Gastrocnemius medialis (tissue), 4 donors: Measurements from ENCODE around the gene NCK2.

Source experiments
- POLR2A ChIP-seq, 2 donors: fragments of 450-650 bp; IDR thresholded peaks; one replicate each; pipeline ENCODE4 v1.6.1; 2017; ENCODE audit warnings: antibody characterized with exemption in 2 of 2, mild to moderate bottlenecking in 2 of 2, moderate library complexity in 2 of 2
- TF ChIP-seq, protein P1 (sequence below), 5 experiments: fragments of 450-650 bp in 3 of 5; fragments of 200-600 bp in 2 of 5; sonication (generic) in 2 of 5; IDR thresholded peaks in 4 of 5; conservative IDR thresholded peaks in 1 of 5; 1 replicate in 4 of 5; 2 replicates in 1 of 5; pipeline ENCODE4 v1.5.1; 2016 to 2019; ENCODE audit warnings: antibody characterized with exemption in 5 of 5, mild to moderate bottlenecking in 3 of 5, moderate library complexity in 3 of 5

DNA sequence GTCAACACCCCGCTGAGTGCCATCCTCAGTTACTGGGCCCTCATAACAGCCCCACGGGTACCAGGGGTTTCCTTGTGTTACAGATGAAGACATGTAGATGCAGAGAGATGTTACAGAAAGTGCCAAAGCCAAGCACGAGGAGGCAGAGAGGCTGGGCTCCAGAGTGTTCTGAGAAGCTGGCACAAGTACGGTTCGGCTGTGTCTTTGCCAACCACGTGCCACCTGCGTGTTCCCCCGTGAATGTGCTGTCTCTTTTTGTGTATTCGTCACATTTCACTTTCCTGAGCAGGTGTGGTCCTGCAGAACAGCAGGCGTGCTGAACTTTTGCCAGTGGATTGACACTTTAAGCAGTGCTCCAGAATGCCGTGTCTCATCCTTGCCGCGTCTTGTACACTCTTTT is 124.6 kb downstream of the NCK2 start:
- TF ChIP-seq, protein P1, sequence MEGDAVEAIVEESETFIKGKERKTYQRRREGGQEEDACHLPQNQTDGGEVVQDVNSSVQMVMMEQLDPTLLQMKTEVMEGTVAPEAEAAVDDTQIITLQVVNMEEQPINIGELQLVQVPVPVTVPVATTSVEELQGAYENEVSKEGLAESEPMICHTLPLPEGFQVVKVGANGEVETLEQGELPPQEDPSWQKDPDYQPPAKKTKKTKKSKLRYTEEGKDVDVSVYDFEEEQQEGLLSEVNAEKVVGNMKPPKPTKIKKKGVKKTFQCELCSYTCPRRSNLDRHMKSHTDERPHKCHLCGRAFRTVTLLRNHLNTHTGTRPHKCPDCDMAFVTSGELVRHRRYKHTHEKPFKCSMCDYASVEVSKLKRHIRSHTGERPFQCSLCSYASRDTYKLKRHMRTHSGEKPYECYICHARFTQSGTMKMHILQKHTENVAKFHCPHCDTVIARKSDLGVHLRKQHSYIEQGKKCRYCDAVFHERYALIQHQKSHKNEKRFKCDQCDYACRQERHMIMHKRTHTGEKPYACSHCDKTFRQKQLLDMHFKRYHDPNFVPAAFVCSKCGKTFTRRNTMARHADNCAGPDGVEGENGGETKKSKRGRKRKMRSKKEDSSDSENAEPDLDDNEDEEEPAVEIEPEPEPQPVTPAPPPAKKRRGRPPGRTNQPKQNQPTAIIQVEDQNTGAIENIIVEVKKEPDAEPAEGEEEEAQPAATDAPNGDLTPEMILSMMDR (IDR thresholded peaks at IDR 0.05 in 4 of 5, conservative IDR thresholded peaks at IDR 0.05 in 1 of 5): no peak
- no peak for TF ChIP-seq POLR2A (IDR thresholded peaks at IDR 0.05)
